ENCODE results near the gene CMYA5.

CMYA5 gene

GRCh38 chr5:79841172-79841571 is 151.5 kb downstream of the CMYA5 start:
- no peak for DNase-seq

GRCh38 chr5:79842006-79842881 is 152.6 kb downstream of the CMYA5 start:
- no peak for DNase-seq

GRCh38 chr5:79842991-79843390 is 153.4 kb downstream of the CMYA5 start:
- no peak for DNase-seq

- no peak for DNase-seq
Observed at GRCh38 chr5:79843450-79844388, 154.1 kb downstream of the CMYA5 start.

GRCh38 chr5:79844571-79844970 is 154.9 kb downstream of the CMYA5 start:
- no peak for DNase-seq

GRCh38 chr5:79845448-79846197 is 156.0 kb downstream of the CMYA5 start:
- DNase-seq, result no peak

GRCh38 chr5:79846198-79846521 is 156.5 kb downstream of the CMYA5 start:
- no peak for DNase-seq

GRCh38 chr5:79847561-79847960 is 157.9 kb downstream of the CMYA5 start:
- DNase-seq, result no peak

- no peak for DNase-seq
Observed at GRCh38 chr5:79849061-79849460, 159.4 kb downstream of the CMYA5 start.
